ENCODE results near the gene ZNF420. TPM values are rescaled to one million over a fixed set of nuclear protein-coding genes. Genes with fewer than 3 reads are reported as not detected.
"Not testable (repeated sequence)": the region's sequence is repeated elsewhere in the genome, so short reads cannot be mapped to it uniquely, and the experiment has no call there.

Gene ZNF420
- polyA plus RNA-seq, 1 of the 3 experiments (the other 2 are of a cell fraction) = 1.9 TPM

GRCh38 chr19:37104135-37104534 lies 25.9 kb downstream of the ZNF420 start:
- H4K20me1 ChIP-seq (ENCODE audit: insufficient read depth); H3K9me2 ChIP-seq; H3K4me3 ChIP-seq (ENCODE audit: low read depth in 2 of 2, low read length in 1 of 2); H3K9me3 ChIP-seq; H3K9ac ChIP-seq; H2AFZ ChIP-seq (ENCODE audit: low read depth); H3K4me1 ChIP-seq (ENCODE audit: control insufficient read depth in 1 of 2, insufficient read depth in 2 of 2, low read depth in 1 of 2, low read length in 1 of 2); DNase-seq; H3F3A ChIP-seq (replicated peaks; ENCODE audit: insufficient read depth); CTCF ChIA-PET; H3K27ac ChIP-seq (ENCODE audit: low read depth in 2 of 2, low read length in 1 of 2); H3K79me2 ChIP-seq (ENCODE audit: insufficient read depth); POLR2A ChIA-PET; H3K27me3 ChIP-seq (ENCODE audit: insufficient read depth); H3K4me2 ChIP-seq: not testable (repeated sequence)
- H3K36me3 ChIP-seq (replicated peaks in 1 of 2; ENCODE audit: control insufficient read depth in 1 of 2, insufficient read depth in 2 of 2, low read length in 1 of 2) = peaks cover 22 to 50% of the 10 kb centered on the region in 2 experiments
- WGBS (ENCODE audit: low lambda C conversion rate) = 90% methylated on average over 5 of the region's 5 CpGs

GRCh38 chr19:37111753-37112152 lies 33.5 kb downstream of the ZNF420 start:
- H3K79me2 ChIP-seq (ENCODE audit: insufficient read depth); H3K4me2 ChIP-seq; H3F3A ChIP-seq (replicated peaks; ENCODE audit: insufficient read depth); H3K9me2 ChIP-seq; DNase-seq; H2AFZ ChIP-seq (ENCODE audit: low read depth); POLR2A ChIA-PET; CTCF ChIA-PET; H3K4me1 ChIP-seq (ENCODE audit: control insufficient read depth in 1 of 2, insufficient read depth in 2 of 2, low read depth in 1 of 2, low read length in 1 of 2); H3K9ac ChIP-seq; H4K20me1 ChIP-seq (ENCODE audit: insufficient read depth); H3K27me3 ChIP-seq (ENCODE audit: insufficient read depth); H3K27ac ChIP-seq (ENCODE audit: low read depth in 2 of 2, low read length in 1 of 2); H3K4me3 ChIP-seq (ENCODE audit: low read depth in 2 of 2, low read length in 1 of 2): not testable (repeated sequence)
- H3K36me3 ChIP-seq (replicated peaks in 1 of 2; ENCODE audit: control insufficient read depth in 1 of 2, insufficient read depth in 2 of 2, low read length in 1 of 2) = peaks cover 22 to 54% of the 10 kb centered on the region in 2 experiments
- peaks cover 28% of the 10 kb centered on the region for H3K9me3 ChIP-seq
- peak; percentile 32; the same call in 1 of the 2 replicates for TF ChIP-seq CTCF (IDR thresholded peaks at IDR 0.05)
- WGBS (ENCODE audit: low lambda C conversion rate) = 78% methylated on average over 7 of the region's 7 CpGs

GRCh38 chr19:37114001-37114400 lies 35.8 kb downstream of the ZNF420 start:
- H3K4me1 ChIP-seq (ENCODE audit: control insufficient read depth in 1 of 2, insufficient read depth in 2 of 2, low read depth in 1 of 2, low read length in 1 of 2) = no peaks in the 10 kb centered on the region
- POLR2A ChIA-PET = no interaction called here
- no peak for DNase-seq
- no peaks in the 10 kb centered on the region; the same call in 1 of the 2 replicates for H3K79me2 ChIP-seq (ENCODE audit: insufficient read depth)
- peaks cover 28% of the 10 kb centered on the region for H3K9me3 ChIP-seq
- H3K9me2 ChIP-seq = no peaks in the 10 kb centered on the region
- no peak overlapping the region for H3K27ac ChIP-seq (ENCODE audit: low read depth in 2 of 2, low read length in 1 of 2)
- CTCF ChIA-PET = no interaction called here
- 94% methylated on average over 9 of the region's 9 CpGs for WGBS (ENCODE audit: low lambda C conversion rate)
- H3K4me2 ChIP-seq = no peak overlapping the region
- peaks cover 13 to 36% of the 10 kb centered on the region in 2 experiments for H3K36me3 ChIP-seq (replicated peaks in 1 of 2; ENCODE audit: control insufficient read depth in 1 of 2, insufficient read depth in 2 of 2, low read length in 1 of 2)
- no peak overlapping the region for H2AFZ ChIP-seq (ENCODE audit: low read depth)
- H3F3A ChIP-seq (replicated peaks; ENCODE audit: insufficient read depth) = no peaks in the 10 kb centered on the region
- no peak for TF ChIP-seq EZH2phosphoT487 (IDR thresholded peaks at IDR 0.05; ENCODE audit: borderline replicate concordance, low read depth)
- TF ChIP-seq CTCF (IDR thresholded peaks at IDR 0.05) = peak; percentile 42
- H3K9ac ChIP-seq = no peak overlapping the region
- H3K27me3 ChIP-seq (ENCODE audit: insufficient read depth) = no peaks in the 10 kb centered on the region
- H4K20me1 ChIP-seq (ENCODE audit: insufficient read depth) = no peaks in the 10 kb centered on the region
- peak overlapping the region in 1 of 2 experiments; percentile 0; a peak in 1 of 4 replicates for H3K4me3 ChIP-seq (ENCODE audit: low read depth in 2 of 2, low read length in 1 of 2)

GRCh38 chr19:37122093-37122492 lies 43.9 kb downstream of the ZNF420 start:
- Histone ChIP-seq H3K9me3 (peaks cover 28% of the 10 kb centered on the region), H3K36me3 (replicated peaks in 1 of 2; ENCODE audit: control insufficient read depth in 1 of 2, insufficient read depth in 2 of 2, low read length in 1 of 2) (peaks cover 5 to 20% of the 10 kb centered on the region in 2 experiments)
- POLR2A ChIA-PET; H3K79me2 ChIP-seq (ENCODE audit: insufficient read depth); H3F3A ChIP-seq (replicated peaks; ENCODE audit: insufficient read depth); H3K27me3 ChIP-seq (ENCODE audit: insufficient read depth); H3K9me2 ChIP-seq; H3K27ac ChIP-seq (ENCODE audit: low read depth in 2 of 2, low read length in 1 of 2); DNase-seq; H3K4me1 ChIP-seq (ENCODE audit: control insufficient read depth in 1 of 2, insufficient read depth in 2 of 2, low read depth in 1 of 2, low read length in 1 of 2); H4K20me1 ChIP-seq (ENCODE audit: insufficient read depth); H3K9ac ChIP-seq; H3K4me3 ChIP-seq (ENCODE audit: low read depth in 2 of 2, low read length in 1 of 2); H2AFZ ChIP-seq (ENCODE audit: low read depth); H3K4me2 ChIP-seq: not testable (repeated sequence)
- CTCF ChIA-PET = interaction anchor here (0.5 kb wide), 1 partner anchor 106 kb away, joined by 3 read pairs; no protein-coding TSS in a partner anchor
- WGBS (ENCODE audit: low lambda C conversion rate) = 94% methylated on average over 3 of the region's 3 CpGs
